ENCODE measurements around the gene SCYL2.
"Not testable (repeated sequence)": the region's sequence is repeated elsewhere in the genome, so short reads cannot be mapped to it uniquely, and the experiment has no call there.

Gene SCYL2

GRCh38 chr12:100266835-100267602 lies at the start of gene SCYL2, which contains the start of gene DEPDC4:
TSS of gene SCYL2 (plus strand) at chr12:100267177. CDS start at chr12:100282971, 15,794 bp downstream.
TSS of gene DEPDC4 (minus strand) at chr12:100267079. CDS start at chr12:100267076, 3 bp downstream.
- DNase-seq (ENCODE audit: low read depth): peak; percentile 85

- no peak for DNase-seq (ENCODE audit: low read depth)
Measured at GRCh38 chr12:100219328-100220109, 47.5 kb upstream of the SCYL2 start.

- no peak for DNase-seq (ENCODE audit: low read depth)
Measured at GRCh38 chr12:100221523-100221922, 45.5 kb upstream of the SCYL2 start.

GRCh38 chr12:100222173-100222572 lies 44.8 kb upstream of the SCYL2 start:
- not testable (repeated sequence) for DNase-seq (ENCODE audit: low read depth)

GRCh38 chr12:100225491-100225890 lies 41.5 kb upstream of the SCYL2 start:
- no peak for DNase-seq (ENCODE audit: low read depth)

GRCh38 chr12:100229036-100229635 lies 37.8 kb upstream of the SCYL2 start:
- no peak for DNase-seq (ENCODE audit: low read depth)

- DNase-seq (ENCODE audit: low read depth): no peak
Measured at GRCh38 chr12:100229876-100230275, 37.1 kb upstream of the SCYL2 start.

- not testable (repeated sequence) for DNase-seq (ENCODE audit: low read depth)
Measured at GRCh38 chr12:100231873-100232272, 35.1 kb upstream of the SCYL2 start.

- no peak for DNase-seq (ENCODE audit: low read depth)
Measured at GRCh38 chr12:100234166-100234565, 32.8 kb upstream of the SCYL2 start.

- no peak for DNase-seq (ENCODE audit: low read depth)
Measured at GRCh38 chr12:100234591-100235304, 32.2 kb upstream of the SCYL2 start.

- no peak for DNase-seq (ENCODE audit: low read depth)
Measured at GRCh38 chr12:100238801-100239200, 28.2 kb upstream of the SCYL2 start.

- no peak for DNase-seq (ENCODE audit: low read depth)
Measured at GRCh38 chr12:100239589-100239988, 27.4 kb upstream of the SCYL2 start.

- DNase-seq (ENCODE audit: low read depth): no peak
Measured at GRCh38 chr12:100243137-100243536, 23.8 kb upstream of the SCYL2 start.

- DNase-seq (ENCODE audit: low read depth): no peak
Measured at GRCh38 chr12:100247765-100248164, 19.2 kb upstream of the SCYL2 start.

GRCh38 chr12:100248886-100249285 lies 18.1 kb upstream of the SCYL2 start:
- no peak for DNase-seq (ENCODE audit: low read depth)

- no peak for DNase-seq (ENCODE audit: low read depth)
Measured at GRCh38 chr12:100249941-100250340, 17.0 kb upstream of the SCYL2 start.

GRCh38 chr12:100251917-100252316 lies 15.1 kb upstream of the SCYL2 start:
- no peak for DNase-seq (ENCODE audit: low read depth)

GRCh38 chr12:100253437-100253836 lies 13.5 kb upstream of the SCYL2 start:
- no peak for DNase-seq (ENCODE audit: low read depth)

GRCh38 chr12:100254876-100255275 lies 12.1 kb upstream of the SCYL2 start:
- no peak for DNase-seq (ENCODE audit: low read depth)

GRCh38 chr12:100258127-100258526 lies 8.8 kb upstream of the SCYL2 start:
- no peak for DNase-seq (ENCODE audit: low read depth)

GRCh38 chr12:100263131-100263530 lies 3.8 kb upstream of the SCYL2 start:
- no peak for DNase-seq (ENCODE audit: low read depth)

- not testable (repeated sequence) for DNase-seq (ENCODE audit: low read depth)
Measured at GRCh38 chr12:100265107-100265506, 1.9 kb upstream of the SCYL2 start.

Measured in activated gamma-delta T cell treated with anti-CD3 and anti-CD28 coated beads, Interleukin-2, amount 50 U/mL, for 16 hours (primary cell).